SU-DHL-6 (cell line): ENCODE data around the gene IGSF8.
A peak's percentile ranks its signal among the peaks of the same experiment; 100 is the strongest.

ENCODE experiments used
- H2AFZ ChIP-seq: fragments of 200-600 bp; sonication (generic); 2 replicates; pipeline ENCODE4 v1.6.1; 2014; ENCODE audit warnings: low read depth, mild to moderate bottlenecking, moderate library complexity, mixed read lengths, antibody characterized with exemption, low read length; ENCODE audit not compliant: severe bottlenecking
- H3F3A ChIP-seq: fragments of 200-600 bp; shearing (Covaris generic); 2 replicates; pipeline ENCODE4 v1.6.0; 2016; ENCODE audit warnings: antibody characterized with exemption, mild to moderate bottlenecking; ENCODE audit not compliant: insufficient read depth
- H3K27ac ChIP-seq: fragments of 200-600 bp; sonication (generic); 2 replicates; pipeline ENCODE4 v1.5.1; 2016; ENCODE audit warnings: low read depth, mild to moderate bottlenecking, low read length, moderate library complexity, mixed read lengths
- H3K27me3 ChIP-seq: fragments of 200-600 bp; sonication (generic), shearing (Covaris generic); 2 replicates; pipeline ENCODE4 v1.6.0; 2014; ENCODE audit warnings: mild to moderate bottlenecking, low read length
- H3K36me3 ChIP-seq: fragments of 200-600 bp; sonication (generic); 2 replicates; pipeline ENCODE4 v1.6.1; 2014; ENCODE audit warnings: mild to moderate bottlenecking, low read length, mixed read lengths
- H3K4me2 ChIP-seq: fragments of 300-600, 200-600 bp; shearing (Covaris generic), sonication (generic); 2 replicates; pipeline ENCODE4 v1.6.0; 2014; ENCODE audit warnings: low read length, low read depth, mild to moderate bottlenecking; ENCODE audit not compliant: poor library complexity, severe bottlenecking
- H3K4me3 ChIP-seq: fragments of 200-600 bp; sonication (generic); 2 replicates; pipeline ENCODE4 v1.5.1; 2014; ENCODE audit warnings: antibody characterized with exemption, low read length, mild to moderate bottlenecking, mixed read lengths; ENCODE audit not compliant: insufficient read depth, poor library complexity, severe bottlenecking
- H3K79me2 ChIP-seq: fragments of 200-600 bp; sonication (generic); 2 replicates; pipeline ENCODE4 v1.6.1; 2014; ENCODE audit warnings: mild to moderate bottlenecking, low read length, moderate library complexity; ENCODE audit not compliant: insufficient read depth
- H3K9ac ChIP-seq: fragments of 200-600 bp; sonication (generic); 2 replicates; pipeline ENCODE4 v1.7.0; 2014; ENCODE audit warnings: mild to moderate bottlenecking, low read length
- H3K9me2 ChIP-seq: fragments of 200-600 bp; sonication (generic); replicated peaks from 2 replicates; pipeline ENCODE4 v1.6.1; 2014; ENCODE audit warnings: low read length; ENCODE audit not compliant: insufficient read depth
- H3K9me3 ChIP-seq: fragments of 200-600 bp; sonication (generic); 2 replicates; pipeline ENCODE4 v1.6.1; 2014; ENCODE audit warnings: low read length, mixed read lengths; ENCODE audit not compliant: insufficient read depth
- H4K20me1 ChIP-seq: fragments of 200-600 bp; sonication (generic); 2 replicates; pipeline ENCODE4 v1.6.1; 2014; ENCODE audit warnings: low read depth, mild to moderate bottlenecking, antibody characterized with exemption, low read length, moderate library complexity, mixed read lengths
- EZH2phosphoT487 ChIP-seq: fragments of 200-600 bp; sonication (generic), shearing (Covaris generic); conservative IDR thresholded peaks from 2 replicates; pipeline ENCODE4 v1.6.1; 2018; ENCODE audit warnings: mild to moderate bottlenecking, antibody characterized with exemption, low read length, moderate library complexity, mixed read lengths
- TF ChIP-seq, protein P1 (sequence below): fragments of 200-600 bp; sonication (generic); IDR thresholded peaks from one replicate; pipeline ENCODE4 v1.5.1; 2017; ENCODE audit warnings: antibody characterized with exemption, mild to moderate bottlenecking, low read length, moderate library complexity; ENCODE audit not compliant: insufficient read depth, poor library complexity, severe bottlenecking

Gene IGSF8

GRCh38 chr1:160071289-160071688, 27.1 kb downstream of the IGSF8 start:
- H3K4me3 ChIP-seq: no peak overlapping the region

DNA sequence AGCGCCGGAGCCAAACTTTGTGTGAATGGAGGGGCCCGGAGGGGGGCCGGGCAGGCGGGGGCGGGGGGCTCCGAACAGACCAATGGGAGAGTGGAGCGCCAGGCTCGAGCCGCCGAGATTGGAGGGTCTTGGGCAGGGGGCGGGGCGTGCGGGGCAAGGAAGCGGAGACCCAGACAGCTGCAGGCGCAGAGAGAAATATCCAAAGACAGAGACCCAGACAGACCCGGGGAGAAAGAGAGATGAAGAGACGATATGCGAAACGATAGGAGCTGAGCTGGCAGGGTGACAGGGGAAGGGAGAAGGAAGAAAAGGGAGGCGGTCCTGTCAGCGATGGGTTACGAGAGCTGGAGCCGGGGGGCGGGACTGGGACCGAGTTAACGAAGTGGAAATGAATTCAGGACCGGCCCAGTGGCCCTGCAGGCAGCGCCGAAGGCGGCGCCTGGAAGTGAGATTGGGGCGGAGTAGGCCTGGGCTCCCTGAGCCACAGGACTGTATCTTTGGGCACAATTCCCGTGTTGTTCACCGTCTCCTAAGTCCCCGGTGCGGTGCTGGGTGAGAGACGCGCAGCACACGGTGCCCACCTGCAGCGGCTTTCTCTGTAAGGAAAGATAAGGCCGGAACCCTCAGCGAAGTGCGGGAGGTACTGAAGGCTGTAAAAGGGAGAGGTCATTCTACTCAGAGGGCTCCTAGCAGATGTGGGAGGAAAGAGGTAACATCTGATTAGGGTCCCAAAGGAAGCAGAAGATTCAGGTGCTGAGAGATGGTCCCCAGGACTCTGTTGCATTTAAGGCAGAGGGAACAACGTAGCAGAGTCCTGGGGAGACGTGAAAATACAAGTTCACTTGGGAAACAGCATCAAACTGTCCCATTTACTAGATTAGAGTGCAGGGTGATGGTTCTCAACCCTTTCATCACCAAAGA, 27.9 kb downstream of the IGSF8 start:
- H3F3A ChIP-seq: no peaks in the 10 kb centered on the region
- H3K27ac ChIP-seq: no peak overlapping the region
- H3K27me3 ChIP-seq: no peaks in the 10 kb centered on the region; the same call in 1 of the 2 replicates
- H3K9ac ChIP-seq: peak overlapping the region; percentile 35
- no peaks in the 10 kb centered on the region for H4K20me1 ChIP-seq
- peak overlapping the region; percentile 80 for H3K4me2 ChIP-seq
- TF ChIP-seq EZH2phosphoT487: no peak
- TF ChIP-seq, protein P1, sequence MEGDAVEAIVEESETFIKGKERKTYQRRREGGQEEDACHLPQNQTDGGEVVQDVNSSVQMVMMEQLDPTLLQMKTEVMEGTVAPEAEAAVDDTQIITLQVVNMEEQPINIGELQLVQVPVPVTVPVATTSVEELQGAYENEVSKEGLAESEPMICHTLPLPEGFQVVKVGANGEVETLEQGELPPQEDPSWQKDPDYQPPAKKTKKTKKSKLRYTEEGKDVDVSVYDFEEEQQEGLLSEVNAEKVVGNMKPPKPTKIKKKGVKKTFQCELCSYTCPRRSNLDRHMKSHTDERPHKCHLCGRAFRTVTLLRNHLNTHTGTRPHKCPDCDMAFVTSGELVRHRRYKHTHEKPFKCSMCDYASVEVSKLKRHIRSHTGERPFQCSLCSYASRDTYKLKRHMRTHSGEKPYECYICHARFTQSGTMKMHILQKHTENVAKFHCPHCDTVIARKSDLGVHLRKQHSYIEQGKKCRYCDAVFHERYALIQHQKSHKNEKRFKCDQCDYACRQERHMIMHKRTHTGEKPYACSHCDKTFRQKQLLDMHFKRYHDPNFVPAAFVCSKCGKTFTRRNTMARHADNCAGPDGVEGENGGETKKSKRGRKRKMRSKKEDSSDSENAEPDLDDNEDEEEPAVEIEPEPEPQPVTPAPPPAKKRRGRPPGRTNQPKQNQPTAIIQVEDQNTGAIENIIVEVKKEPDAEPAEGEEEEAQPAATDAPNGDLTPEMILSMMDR: no peak
- H3K9me2 ChIP-seq: no peaks in the 10 kb centered on the region
- no peaks in the 10 kb centered on the region for H3K36me3 ChIP-seq
- peak overlapping the region; percentile 50 for H3K4me3 ChIP-seq
- peak overlapping the region; percentile 93 for H2AFZ ChIP-seq
- no peaks in the 10 kb centered on the region for H3K79me2 ChIP-seq
- no peaks in the 10 kb centered on the region for H3K9me3 ChIP-seq

More at GRCh38 chr1:160071289-160071688, 27.1 kb downstream of the IGSF8 start:
- H3K79me2 ChIP-seq: no peaks in the 10 kb centered on the region
- no peak overlapping the region for H2AFZ ChIP-seq
- TF ChIP-seq, protein P1: no peak
- no peak for TF ChIP-seq EZH2phosphoT487
- no peaks in the 10 kb centered on the region for H4K20me1 ChIP-seq
- no peaks in the 10 kb centered on the region for H3K9me2 ChIP-seq
- H3K27me3 ChIP-seq: no peaks in the 10 kb centered on the region; the same call in 1 of the 2 replicates
- no peak overlapping the region for H3K9ac ChIP-seq
- H3K4me2 ChIP-seq: no peak overlapping the region
- H3K27ac ChIP-seq: no peak overlapping the region
- no peaks in the 10 kb centered on the region for H3F3A ChIP-seq
- no peaks in the 10 kb centered on the region for H3K36me3 ChIP-seq
- H3K9me3 ChIP-seq: no peaks in the 10 kb centered on the region

DNA sequence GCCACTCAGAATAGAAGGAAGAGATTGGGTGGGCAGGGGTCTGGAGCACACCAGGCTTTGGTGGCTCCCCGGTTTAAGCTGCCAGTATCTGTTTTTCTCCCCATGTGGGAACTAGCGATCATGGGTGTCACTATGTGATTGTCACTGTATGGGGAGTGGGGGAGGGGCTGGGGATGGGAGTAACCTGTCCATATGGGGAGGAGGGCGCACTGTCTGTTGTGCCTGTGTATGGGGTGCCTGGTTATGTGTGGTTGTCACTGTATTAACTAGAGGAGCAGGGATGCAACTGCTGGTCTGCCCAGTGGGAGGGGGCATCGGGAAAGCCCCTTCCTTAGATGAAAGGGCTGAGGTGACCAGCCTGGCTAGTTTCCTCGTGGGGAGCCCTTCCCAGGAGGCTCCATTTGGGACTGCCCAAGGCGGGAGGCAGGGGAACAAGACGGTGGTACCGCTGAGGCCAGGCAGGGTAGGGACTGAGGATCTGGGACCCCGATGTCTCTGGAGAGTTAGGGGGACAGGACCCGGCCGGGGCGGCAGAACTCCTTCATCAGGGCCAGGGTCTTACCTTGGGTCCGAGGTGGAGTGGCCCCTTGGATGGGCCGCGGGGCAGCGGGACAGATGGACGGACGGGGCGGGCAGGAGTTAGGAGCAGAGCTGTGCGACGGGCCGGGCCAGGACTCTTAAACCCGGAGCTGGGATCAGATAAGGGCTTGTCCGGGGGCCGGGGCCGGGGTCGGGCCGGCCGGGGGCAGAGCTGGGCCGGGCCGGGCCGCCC, 28.8 kb downstream of the IGSF8 start, which contains the start of gene KCNJ10:
Gene KCNJ10, minus strand, starts transcription at position 701 of the 772 bp plus-strand sequence. CDS start 27,628 bp downstream, outside the sequence.
- H4K20me1 ChIP-seq: no peaks in the 10 kb centered on the region
- no peaks in the 10 kb centered on the region for H3F3A ChIP-seq
- H2AFZ ChIP-seq: peak within 1 kb of the TSS; percentile 93
- TF ChIP-seq, protein P1: no peak
- no peak for TF ChIP-seq EZH2phosphoT487
- H3K27ac ChIP-seq: no peak within 1 kb of the TSS
- peak within 1 kb of the TSS; percentile 50 for H3K4me3 ChIP-seq
- H3K4me2 ChIP-seq: peak within 1 kb of the TSS; percentile 80
- H3K36me3 ChIP-seq: no peaks in the 10 kb centered on the region
- peak within 1 kb of the TSS; percentile 35 for H3K9ac ChIP-seq
- H3K9me3 ChIP-seq: no peaks in the 10 kb centered on the region
- no peaks in the 10 kb centered on the region for H3K9me2 ChIP-seq
- H3K27me3 ChIP-seq: no peaks in the 10 kb centered on the region; the same call in 1 of the 2 replicates
- no peaks in the 10 kb centered on the region for H3K79me2 ChIP-seq
